GM23248 (cell line): ENCODE data around the gene ARID4A.

Experiments used
- EZH2 ChIP-seq: fragments of 200-600 bp; sonication (generic); IDR thresholded peaks from 2 replicates; pipeline ENCODE4 v1.6.1; 2018; ENCODE audit warnings: antibody characterized with exemption, mild to moderate bottlenecking; ENCODE audit not compliant: insufficient read depth, poor library complexity, severe bottlenecking
- EZH2phosphoT487 ChIP-seq: fragments of 200-600 bp; sonication (generic); IDR thresholded peaks from 2 replicates; pipeline ENCODE4 v1.6.1; 2018; ENCODE audit warnings: antibody characterized with exemption, moderate library complexity, mild to moderate bottlenecking, low read depth; ENCODE audit not compliant: insufficient read depth

DNA sequence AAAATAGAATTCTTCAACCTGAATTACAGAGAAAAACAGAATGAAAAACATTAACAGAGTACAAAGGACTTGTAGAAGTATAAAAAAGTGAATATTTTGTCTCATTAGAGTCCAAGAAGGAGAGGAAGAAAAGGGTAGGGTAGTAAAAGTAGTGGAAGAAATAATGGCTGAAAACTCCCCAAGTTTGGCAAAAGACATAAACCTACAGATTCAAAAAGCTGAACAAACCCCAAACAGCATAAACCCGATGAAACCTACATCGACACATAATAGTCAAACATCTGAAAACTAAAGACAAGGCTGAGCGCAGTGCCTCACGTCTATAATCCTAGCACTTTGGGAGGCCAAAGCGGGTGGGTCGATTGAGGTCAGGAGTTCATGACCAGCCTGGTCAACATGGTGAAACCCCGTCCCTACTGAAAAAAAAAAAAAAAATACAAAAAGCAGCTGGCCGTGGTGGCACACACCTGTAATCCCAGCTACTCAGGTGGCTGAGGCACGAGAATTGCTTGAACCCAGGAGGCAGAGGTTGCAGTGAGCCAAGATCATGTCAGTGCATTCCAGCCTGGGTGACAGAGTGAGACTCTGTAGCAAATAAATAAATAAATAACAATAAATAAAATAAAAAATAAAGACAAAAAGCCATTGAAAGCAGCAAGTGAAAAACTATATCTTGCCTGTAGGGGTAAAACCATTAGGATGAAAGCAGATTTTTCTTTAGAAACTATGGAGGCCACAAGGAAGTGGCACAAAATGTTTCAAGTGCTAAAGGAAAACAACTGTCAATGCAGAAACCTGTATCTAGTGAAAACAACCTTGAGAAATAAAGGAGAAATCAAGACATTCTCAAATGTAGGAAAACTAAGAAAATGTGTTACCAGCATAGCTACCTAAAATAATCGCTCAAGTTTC is 117.5 kb downstream of the ARID4A start:
- no peak for TF ChIP-seq EZH2
- no peak for TF ChIP-seq EZH2phosphoT487
